NAMALWA (cell line): Measurements from ENCODE around the gene DPY19L1.
"Not testable (repeated sequence)": the region's sequence is repeated elsewhere in the genome, so short reads cannot be mapped to it uniquely, and the experiment has no call there.

Source experiments
- DNase-seq: peaks from one replicate; pipeline ENCODE4 v3.0.0-alpha.2; 2015; ENCODE audit warnings: low spot score

DPY19L1 gene

DNA sequence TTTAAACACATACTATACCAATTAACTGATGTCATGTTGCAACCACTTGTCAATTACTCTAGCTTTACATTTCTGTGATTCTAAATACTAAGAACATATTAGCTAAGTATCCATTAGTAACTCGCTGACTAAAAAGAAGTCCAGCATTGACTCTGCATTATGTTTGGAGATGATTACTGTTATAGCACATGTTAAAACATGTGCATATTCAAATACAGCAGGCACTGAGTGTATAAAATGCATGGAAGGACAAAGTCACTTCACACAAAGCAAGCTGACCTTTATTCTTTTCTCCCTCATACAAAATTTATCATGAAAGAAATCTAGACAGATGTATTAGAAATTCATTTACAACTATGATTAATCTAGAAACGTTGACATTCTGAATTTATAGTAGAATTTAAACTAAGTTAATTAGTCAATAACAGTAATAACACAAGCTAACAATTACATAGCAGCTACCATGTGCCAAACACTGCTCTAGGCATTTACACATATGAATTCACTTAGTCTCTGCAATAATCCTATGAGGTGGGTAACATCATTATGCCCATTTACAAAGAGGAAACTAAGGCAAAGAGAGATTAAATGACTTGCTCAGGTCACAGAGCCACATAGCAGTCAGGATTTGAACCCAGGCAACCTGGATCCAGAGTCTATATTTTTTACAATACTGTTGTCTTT lies 48.7 kb downstream of the DPY19L1 start:
- not testable (repeated sequence) for DNase-seq

DNA sequence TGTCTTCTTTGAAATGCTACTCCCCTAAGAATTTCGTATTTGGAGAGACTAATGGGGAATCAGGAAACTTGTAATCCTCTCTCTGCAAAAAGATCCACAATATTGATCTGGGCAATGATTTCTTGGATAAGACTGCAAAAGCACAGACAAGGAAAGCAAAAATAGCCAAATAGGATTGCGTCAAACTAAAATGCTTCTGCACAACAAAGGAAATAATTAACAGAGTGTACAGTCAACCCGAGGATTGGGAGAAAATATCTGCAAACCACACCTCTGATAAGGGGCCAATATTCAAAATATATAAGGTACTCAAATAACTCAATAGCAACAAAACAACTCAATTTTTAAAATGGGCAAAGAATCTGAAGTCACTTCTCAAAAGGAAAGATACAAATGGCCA lies 52.1 kb downstream of the DPY19L1 start:
- DNase-seq = not testable (repeated sequence)

GRCh38 chr7:34984140-34984539 lies 53.1 kb downstream of the DPY19L1 start:
- not testable (repeated sequence) for DNase-seq

GRCh38 chr7:34982371-34983019 lies 54.8 kb downstream of the DPY19L1 start:
- no peak for DNase-seq

DNA sequence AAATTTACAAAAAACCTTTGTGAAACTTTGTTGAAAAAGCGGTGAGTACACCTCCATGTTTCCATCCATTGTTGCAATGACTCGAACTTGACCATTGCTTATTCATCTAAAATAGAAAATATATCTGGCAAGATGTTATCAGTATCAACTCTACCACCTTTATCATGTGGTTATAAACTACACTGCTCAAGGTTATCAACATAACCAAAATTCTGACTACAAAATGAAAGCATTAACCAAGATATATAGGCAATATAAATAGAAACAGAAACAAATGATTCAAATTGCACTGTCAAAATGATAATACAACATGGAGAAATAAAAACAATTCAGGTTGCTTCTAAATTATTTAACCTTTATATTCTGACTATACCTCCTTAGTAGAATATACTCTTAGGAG lies 58.2 kb downstream of the DPY19L1 start:
- DNase-seq = not testable (repeated sequence)

- no peak for DNase-seq
These were observed 63.9 kb downstream of the DPY19L1 start for GRCh38 chr7:34973400-34973760.

GRCh38 chr7:34972739-34973399 lies 64.4 kb downstream of the DPY19L1 start:
- not testable (repeated sequence) for DNase-seq

GRCh38 chr7:34967818-34968217 lies 69.5 kb downstream of the DPY19L1 start:
- not testable (repeated sequence) for DNase-seq

- DNase-seq = not testable (repeated sequence)
These were observed 70.8 kb downstream of the DPY19L1 start for GRCh38 chr7:34966504-34966903.

GRCh38 chr7:34958021-34958420 lies 79.3 kb downstream of the DPY19L1 start:
- no peak for DNase-seq

DNA sequence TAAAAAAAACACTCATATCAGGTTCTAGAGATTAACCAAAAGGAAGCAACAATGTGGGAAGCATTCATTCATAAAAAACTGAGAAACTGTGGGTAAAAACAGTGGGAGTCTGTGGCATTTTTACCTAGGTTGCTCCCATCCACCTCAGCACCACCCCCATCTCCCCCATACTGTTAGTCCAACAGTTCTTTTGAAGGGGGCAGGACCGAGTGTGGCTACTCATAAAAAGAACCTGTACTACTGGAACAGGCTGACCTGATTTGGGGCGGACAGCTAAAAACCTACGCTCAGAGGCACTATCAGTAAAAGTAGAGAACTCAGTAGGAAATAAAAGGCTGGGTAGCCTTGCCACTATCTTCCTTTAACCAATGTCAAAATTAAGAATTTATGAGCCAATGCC lies 84.5 kb downstream of the DPY19L1 start:
- no peak for DNase-seq

GRCh38 chr7:34949361-34949760 lies 87.9 kb downstream of the DPY19L1 start:
- DNase-seq = no peak

GRCh38 chr7:34947427-34947826 lies 89.9 kb downstream of the DPY19L1 start:
- DNase-seq = not testable (repeated sequence)

DNA sequence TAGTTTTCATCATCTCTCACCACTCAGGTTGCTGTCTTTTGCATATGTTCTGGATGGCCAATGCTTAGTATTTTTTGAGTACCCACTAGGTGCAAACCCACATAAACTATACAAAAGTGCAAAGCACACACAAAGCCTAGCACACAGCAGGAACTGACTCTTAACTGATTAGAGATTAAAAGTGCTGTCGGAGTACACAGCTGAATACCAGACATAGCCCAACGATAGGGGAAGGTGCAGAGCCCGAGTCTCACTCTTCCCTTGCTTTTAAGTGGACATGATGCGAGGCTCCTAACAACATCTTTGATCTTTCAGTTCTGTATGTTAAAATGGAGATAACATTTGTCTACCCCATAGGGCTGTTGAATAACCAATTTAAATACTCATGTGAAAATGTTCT lies 90.8 kb downstream of the DPY19L1 start:
- no peak for DNase-seq

- DNase-seq = not testable (repeated sequence)
These were observed 91.3 kb downstream of the DPY19L1 start for GRCh38 chr7:34945894-34946477.

DNA sequence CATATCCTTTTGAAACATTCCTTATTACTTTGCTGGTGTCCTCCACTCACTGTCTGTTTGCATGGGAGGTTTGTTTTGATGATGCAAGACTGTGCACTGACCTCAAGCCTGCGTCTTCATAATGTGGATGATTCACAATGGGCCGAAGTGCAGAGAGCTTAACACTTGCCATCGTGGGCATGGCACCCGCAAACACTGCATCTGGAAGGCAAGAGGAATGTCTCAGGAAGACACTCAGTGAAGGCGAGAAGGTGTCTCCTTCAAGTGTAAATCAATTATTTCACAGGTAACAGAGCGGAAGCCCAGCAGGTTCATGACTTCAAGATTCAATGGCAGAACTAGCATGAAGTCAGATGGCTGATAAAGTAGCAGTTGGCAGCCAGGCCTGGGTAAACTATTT lies 98.1 kb downstream of the DPY19L1 start:
- no peak for DNase-seq

- not testable (repeated sequence) for DNase-seq
These were observed 101.5 kb downstream of the DPY19L1 start for GRCh38 chr7:34935735-34936165.

- no peak for DNase-seq
These were observed 105.5 kb downstream of the DPY19L1 start for GRCh38 chr7:34931739-34932138.

- DNase-seq = not testable (repeated sequence)
These were observed 107.5 kb downstream of the DPY19L1 start for GRCh38 chr7:34929783-34930182.

GRCh38 chr7:34928560-34928959 lies 108.7 kb downstream of the DPY19L1 start:
- DNase-seq = no peak

DNA sequence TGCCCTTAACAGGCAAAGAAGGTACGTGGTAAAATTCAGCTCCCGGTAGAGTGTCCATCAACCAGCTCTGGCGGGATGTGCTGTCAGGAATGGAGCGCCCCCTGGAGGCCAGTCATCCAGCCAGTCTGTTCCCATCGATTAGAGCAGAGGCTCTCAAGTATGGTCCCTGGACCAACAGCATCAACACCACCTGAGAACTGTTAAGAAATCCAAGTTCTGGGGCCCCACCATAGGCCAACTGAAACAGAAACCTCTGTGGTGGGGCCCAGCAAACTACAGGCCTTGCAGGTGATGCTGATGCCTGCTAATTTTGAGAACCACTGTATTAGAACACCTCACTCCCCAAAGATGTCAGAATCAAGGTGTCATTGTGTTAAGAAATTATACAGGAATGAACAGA lies 109.2 kb downstream of the DPY19L1 start:
- DNase-seq = peak; percentile 62

GRCh38 chr7:34920470-34920869 lies 116.8 kb downstream of the DPY19L1 start:
- not testable (repeated sequence) for DNase-seq

DNA sequence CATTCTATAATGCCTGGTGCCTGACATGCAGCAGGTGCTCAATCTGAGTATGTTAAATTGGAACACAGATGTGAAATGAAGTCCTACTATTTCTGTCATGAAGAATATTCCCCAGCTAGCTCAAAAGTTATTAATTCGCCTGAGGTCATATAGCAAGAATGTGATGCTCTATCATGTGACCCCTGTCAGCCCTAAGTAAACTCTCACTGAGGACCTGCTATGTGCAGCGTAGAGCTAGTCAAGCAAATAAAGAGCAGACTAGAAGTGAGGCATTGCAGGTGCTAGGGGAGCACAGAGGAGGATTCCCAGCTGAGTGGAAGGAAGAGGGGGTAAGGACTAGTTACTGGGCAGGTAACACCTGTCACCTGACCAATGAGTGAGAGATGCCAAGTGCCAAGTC lies 118.2 kb downstream of the DPY19L1 start:
- not testable (repeated sequence) for DNase-seq
